Keratinocyte (primary cell): Measurements from ENCODE around the gene NAV3. TPM values are rescaled to one million over a fixed set of nuclear protein-coding genes. Genes with fewer than 3 reads are reported as not detected.

Experiments used
- DNase-seq: peaks from one replicate; pipeline ENCODE4 v3.0.0-alpha.2; 2011; ENCODE audit warnings: low read depth, missing footprints, low spot score
- FAIRE-seq: peaks from 2 replicates; lab custom pipeline; 2011; peaks lifted over from hg19 to GRCh38; lab: Jason Lieb, UNC
- H2AFZ ChIP-seq: 2 replicates; pipeline ENCODE4 v1.6.0; 2012; ENCODE audit warnings: low read length, control low read depth, inconsistent platforms; ENCODE audit not compliant: control insufficient read depth
- H3K27ac ChIP-seq: 2 replicates; pipeline ENCODE4 v1.5.1; 2011; ENCODE audit warnings: low read length; ENCODE audit not compliant: control insufficient read depth, insufficient read depth
- H3K27me3 ChIP-seq: 3 replicates; pipeline ENCODE4 v1.6.0; 2011; ENCODE audit warnings: low read length; ENCODE audit not compliant: control insufficient read depth, insufficient read depth; ENCODE audit errors: extremely low read depth
- H3K36me3 ChIP-seq, 2 experiments: 2 replicates in 1 of 2; 3 replicates in 1 of 2; pipeline ENCODE4 v1.5.1; 2011; ENCODE audit warnings: low read length in 2 of 2, mild to moderate bottlenecking in 1 of 2; ENCODE audit not compliant: control insufficient read depth in 2 of 2, insufficient read depth in 2 of 2; ENCODE audit errors: extremely low read depth in 1 of 2
- H3K4me1 ChIP-seq: 3 replicates; pipeline ENCODE4 v1.5.1; 2011; ENCODE audit warnings: low read length; ENCODE audit not compliant: control insufficient read depth, insufficient read depth; ENCODE audit errors: extremely low read depth
- H3K4me2 ChIP-seq: 3 replicates; pipeline ENCODE4 v1.6.0; 2011; ENCODE audit warnings: low read depth, low read length; ENCODE audit not compliant: control insufficient read depth, insufficient read depth; ENCODE audit errors: extremely low read depth
- H3K4me3 ChIP-seq, 3 experiments: fragments of 200-600 bp in 1 of 3; sonication (generic) in 1 of 3; 2 replicates in 2 of 3; 3 replicates in 1 of 3; pipeline ENCODE4 v1.5.1; 2011 to 2016; ENCODE audit warnings: low read length in 3 of 3, mild to moderate bottlenecking in 3 of 3, control low read depth in 2 of 3, inconsistent platforms in 1 of 3, low read depth in 1 of 3, mixed read lengths in 1 of 3, mixed run types in 1 of 3, moderate library complexity in 1 of 3; ENCODE audit not compliant: control insufficient read depth in 2 of 3, insufficient read depth in 2 of 3; ENCODE audit errors: extremely low read depth in 1 of 3
- H3K79me2 ChIP-seq: 2 replicates; pipeline ENCODE4 v1.6.0; 2012; ENCODE audit warnings: low read length; ENCODE audit not compliant: control insufficient read depth, insufficient read depth
- H3K9ac ChIP-seq: 3 replicates; pipeline ENCODE4 v1.6.0; 2011; ENCODE audit warnings: low read length; ENCODE audit not compliant: control insufficient read depth, insufficient read depth; ENCODE audit errors: extremely low read depth
- H3K9me1 ChIP-seq: 3 replicates; pipeline ENCODE4 v1.6.0; 2011; ENCODE audit warnings: low read length; ENCODE audit not compliant: control insufficient read depth, insufficient read depth; ENCODE audit errors: extremely low read depth
- H3K9me3 ChIP-seq: 2 replicates; pipeline ENCODE4 v1.5.1; 2012; ENCODE audit warnings: low read depth, low read length; ENCODE audit not compliant: control insufficient read depth
- H4K20me1 ChIP-seq: 3 replicates; pipeline ENCODE4 v1.6.0; 2011; ENCODE audit warnings: low read length; ENCODE audit not compliant: control insufficient read depth, insufficient read depth; ENCODE audit errors: extremely low read depth
- EZH2 ChIP-seq: IDR thresholded peaks from one replicate; pipeline ENCODE4 v1.6.1; 2012; ENCODE audit warnings: inconsistent platforms, mild to moderate bottlenecking, low read length, moderate library complexity
- dilution Hi-C: fragments of 300-500 bp; cut with MboI; formaldehyde crosslinking; loops from one replicate; pipeline ENCODE4 v1.7.0; 2020; ENCODE audit warnings: low sequenced_read_pairs; ENCODE audit not compliant: extremely low pct_ligation_motif_present
- polyA plus RNA-seq, 5 experiments: library from polyadenylated mRNA; depleted of rRNA in 3 of 5; stranded (reverse) in 3 of 5; stranded (forward) in 1 of 5; unstranded in 1 of 5; fragments of >200 nt; gene quantifications; 1 replicate in 1 of 5; 2 replicates in 3 of 5; 3 replicates in 1 of 5; pipeline versions ENCODE4 v1.2.1 to v1.2.3, GENCODE V29; 2011 to 2012; ENCODE audit warnings: missing spikeins in 2 of 5, low read depth in 1 of 5, low replicate concordance in 1 of 5
- TF ChIP-seq, protein P1 (sequence below), 3 experiments: IDR thresholded peaks in 1 of 3; conservative IDR thresholded peaks in 1 of 3; optimal IDR thresholded peaks in 1 of 3; 2 replicates in 2 of 3; 3 replicates in 1 of 3; pipeline versions ENCODE3 to v1.5.1; 2011; ENCODE audit warnings: low read length in 3 of 3, mild to moderate bottlenecking in 3 of 3, moderate library complexity in 2 of 3, control low read depth in 1 of 3, inconsistent platforms in 1 of 3; ENCODE audit not compliant: insufficient read depth in 2 of 3; ENCODE audit errors: extremely low read depth in 1 of 3

NAV3 gene
- polyA plus RNA-seq, 1 donor (not counting 4 experiments of a cell fraction or from before 2014, with no cell fraction given) = 22.6 TPM

DNA sequence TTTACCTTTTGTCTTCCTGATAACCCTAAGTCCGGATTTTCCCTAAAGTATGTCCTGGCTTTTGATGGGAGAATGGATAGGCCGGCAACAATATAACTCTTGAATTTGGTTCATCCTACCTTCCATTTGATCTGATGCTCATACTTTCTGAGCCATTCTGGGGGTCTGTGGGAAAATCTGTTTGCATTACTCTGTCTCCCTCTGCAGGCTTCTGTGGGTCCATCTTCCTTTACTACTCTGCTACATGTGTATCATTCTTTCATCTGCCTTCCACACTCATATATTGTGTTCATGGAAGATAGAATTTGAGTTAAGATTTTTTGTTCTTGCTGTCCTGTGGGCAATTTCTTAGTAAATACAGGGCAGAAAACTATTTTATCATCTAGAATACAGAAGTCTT is 101.5 kb downstream of the NAV3 start:
- H3K27ac ChIP-seq = no peak overlapping the region
- H3K9me1 ChIP-seq = no peaks in the 10 kb centered on the region
- no peak overlapping the region for H3K4me2 ChIP-seq
- no peak overlapping the region for H3K4me3 ChIP-seq
- H3K27me3 ChIP-seq = no peaks in the 10 kb centered on the region
- H3K36me3 ChIP-seq = no peaks in the 10 kb centered on the region
- no peaks in the 10 kb centered on the region for H3K4me1 ChIP-seq
- no peak for TF ChIP-seq EZH2
- TF ChIP-seq, protein P1, sequence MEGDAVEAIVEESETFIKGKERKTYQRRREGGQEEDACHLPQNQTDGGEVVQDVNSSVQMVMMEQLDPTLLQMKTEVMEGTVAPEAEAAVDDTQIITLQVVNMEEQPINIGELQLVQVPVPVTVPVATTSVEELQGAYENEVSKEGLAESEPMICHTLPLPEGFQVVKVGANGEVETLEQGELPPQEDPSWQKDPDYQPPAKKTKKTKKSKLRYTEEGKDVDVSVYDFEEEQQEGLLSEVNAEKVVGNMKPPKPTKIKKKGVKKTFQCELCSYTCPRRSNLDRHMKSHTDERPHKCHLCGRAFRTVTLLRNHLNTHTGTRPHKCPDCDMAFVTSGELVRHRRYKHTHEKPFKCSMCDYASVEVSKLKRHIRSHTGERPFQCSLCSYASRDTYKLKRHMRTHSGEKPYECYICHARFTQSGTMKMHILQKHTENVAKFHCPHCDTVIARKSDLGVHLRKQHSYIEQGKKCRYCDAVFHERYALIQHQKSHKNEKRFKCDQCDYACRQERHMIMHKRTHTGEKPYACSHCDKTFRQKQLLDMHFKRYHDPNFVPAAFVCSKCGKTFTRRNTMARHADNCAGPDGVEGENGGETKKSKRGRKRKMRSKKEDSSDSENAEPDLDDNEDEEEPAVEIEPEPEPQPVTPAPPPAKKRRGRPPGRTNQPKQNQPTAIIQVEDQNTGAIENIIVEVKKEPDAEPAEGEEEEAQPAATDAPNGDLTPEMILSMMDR (optimal IDR thresholded peaks at IDR 0.05 in 1 of 3, IDR thresholded peaks at IDR 0.05 in 1 of 3, conservative IDR thresholded peaks at IDR 0.05 in 1 of 3; ENCODE audit: extremely low read depth in 1 of 3, insufficient read depth in 2 of 3, low read length in 3 of 3) = peak in 2 of 3 experiments; percentile 1 to 8
- H2AFZ ChIP-seq = no peak overlapping the region
- no peaks in the 10 kb centered on the region for H3K79me2 ChIP-seq
- dilution Hi-C loops = no loop called here
- no peaks in the 10 kb centered on the region for H3K9me3 ChIP-seq
- no peak for DNase-seq
- H3K9ac ChIP-seq = no peak overlapping the region
- H4K20me1 ChIP-seq = no peaks in the 10 kb centered on the region
- no peak for FAIRE-seq

DNA sequence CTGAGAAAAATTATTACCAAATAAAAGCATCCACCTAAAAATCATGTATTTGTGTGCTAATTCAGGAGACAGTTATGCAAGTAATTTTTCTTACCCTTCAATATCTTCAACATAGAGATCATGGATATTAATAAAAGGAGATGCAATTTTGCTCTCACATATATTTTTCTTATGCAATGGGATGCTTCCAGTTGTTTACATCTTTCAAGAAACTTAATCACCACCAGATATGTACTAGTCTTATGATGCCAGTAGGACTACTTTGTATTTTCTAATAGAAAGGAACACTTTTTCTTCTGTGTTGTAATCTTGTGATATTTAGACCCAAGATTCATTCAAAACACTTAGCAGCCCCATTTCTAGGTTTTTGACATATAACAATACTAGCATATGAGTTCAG is 107.6 kb downstream of the NAV3 start:
- Histone ChIP-seq H4K20me1 (no peaks in the 10 kb centered on the region), H3K4me2 (no peak overlapping the region), H3K79me2 (peaks cover 14% of the 10 kb centered on the region), H3K9me3 (no peaks in the 10 kb centered on the region), H3K27me3 (no peaks in the 10 kb centered on the region), H3K9me1 (no peaks in the 10 kb centered on the region), H3K4me3 (no peak overlapping the region), H3K36me3 (no peaks in the 10 kb centered on the region), H3K4me1 (peaks cover 17% of the 10 kb centered on the region), H2AFZ (no peak overlapping the region), H3K9ac (no peak overlapping the region), H3K27ac (no peak overlapping the region)
- DNase-seq = no peak
- dilution Hi-C loops = no loop called here
- TF ChIP-seq, protein P1 (optimal IDR thresholded peaks at IDR 0.05 in 1 of 3, IDR thresholded peaks at IDR 0.05 in 1 of 3, conservative IDR thresholded peaks at IDR 0.05 in 1 of 3; ENCODE audit: extremely low read depth in 1 of 3, insufficient read depth in 2 of 3, low read length in 3 of 3) = no peak
- no peak for TF ChIP-seq EZH2
- no peak for FAIRE-seq
